Measurements from ENCODE around the gene S100A7.
"Not testable (repeated sequence)": the region's sequence is repeated elsewhere in the genome, so short reads cannot be mapped to it uniquely, and the experiment has no call there.

DNA sequence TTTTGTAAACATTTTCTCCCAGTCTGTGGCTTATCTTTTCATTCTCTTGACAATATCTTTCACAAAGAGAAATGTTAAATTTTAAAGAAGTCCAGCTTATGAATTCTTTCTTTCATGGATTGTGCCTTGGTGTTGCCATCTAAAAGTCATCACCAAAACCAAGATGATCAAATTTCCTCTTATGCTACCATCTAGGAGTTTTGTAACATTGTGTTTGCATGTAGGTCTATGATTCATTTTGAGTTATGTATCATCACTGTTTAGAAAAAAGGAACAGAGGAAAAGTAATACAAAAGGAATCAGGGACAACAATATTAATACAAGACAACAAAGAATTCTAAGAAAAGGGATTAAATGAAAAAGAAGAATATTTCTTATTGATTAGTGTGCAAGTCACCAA lies 2.3 kb upstream of the S100A7 start:
- not testable (repeated sequence) for TF ChIP-seq MYC (IDR thresholded peaks at IDR 0.05; ENCODE audit: low read depth, low read length); POLR2A (IDR thresholded peaks at IDR 0.05; ENCODE audit: extremely low read depth, insufficient read length); CTCF (IDR thresholded peaks at IDR 0.05; ENCODE audit: low read depth, low read length)
- TF ChIP-seq, protein P1, sequence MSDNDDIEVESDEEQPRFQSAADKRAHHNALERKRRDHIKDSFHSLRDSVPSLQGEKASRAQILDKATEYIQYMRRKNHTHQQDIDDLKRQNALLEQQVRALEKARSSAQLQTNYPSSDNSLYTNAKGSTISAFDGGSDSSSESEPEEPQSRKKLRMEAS (IDR thresholded peaks at IDR 0.05; ENCODE audit: low read depth, low read length) = not testable (repeated sequence)

Data from NB4 (cell line).